ENCODE results near the gene IDUA.

- no peak for TF ChIP-seq USF1 (IDR thresholded peaks at IDR 0.05)
- TF ChIP-seq MAX (IDR thresholded peaks at IDR 0.05), result no peak
- no peak for TF ChIP-seq TEAD4 (IDR thresholded peaks at IDR 0.05)
- no peak for TF ChIP-seq REST (IDR thresholded peaks at IDR 0.05; ENCODE audit: low read depth)
- no peak for TF ChIP-seq EP300 (IDR thresholded peaks at IDR 0.05; ENCODE audit: borderline replicate concordance)
Observed at GRCh38 chr4:993111-994029, 6.5 kb downstream of the IDUA start, which contains the start of gene SLC26A1.
